ENCODE results near the gene CLPTM1L. TPM values are rescaled to one million over a fixed set of nuclear protein-coding genes. Genes with fewer than 3 reads are reported as not detected.

CLPTM1L gene
- total and polyA plus RNA-seq, 9 donors: 28.1 to 96.2 (median 49.0) TPM

DNA sequence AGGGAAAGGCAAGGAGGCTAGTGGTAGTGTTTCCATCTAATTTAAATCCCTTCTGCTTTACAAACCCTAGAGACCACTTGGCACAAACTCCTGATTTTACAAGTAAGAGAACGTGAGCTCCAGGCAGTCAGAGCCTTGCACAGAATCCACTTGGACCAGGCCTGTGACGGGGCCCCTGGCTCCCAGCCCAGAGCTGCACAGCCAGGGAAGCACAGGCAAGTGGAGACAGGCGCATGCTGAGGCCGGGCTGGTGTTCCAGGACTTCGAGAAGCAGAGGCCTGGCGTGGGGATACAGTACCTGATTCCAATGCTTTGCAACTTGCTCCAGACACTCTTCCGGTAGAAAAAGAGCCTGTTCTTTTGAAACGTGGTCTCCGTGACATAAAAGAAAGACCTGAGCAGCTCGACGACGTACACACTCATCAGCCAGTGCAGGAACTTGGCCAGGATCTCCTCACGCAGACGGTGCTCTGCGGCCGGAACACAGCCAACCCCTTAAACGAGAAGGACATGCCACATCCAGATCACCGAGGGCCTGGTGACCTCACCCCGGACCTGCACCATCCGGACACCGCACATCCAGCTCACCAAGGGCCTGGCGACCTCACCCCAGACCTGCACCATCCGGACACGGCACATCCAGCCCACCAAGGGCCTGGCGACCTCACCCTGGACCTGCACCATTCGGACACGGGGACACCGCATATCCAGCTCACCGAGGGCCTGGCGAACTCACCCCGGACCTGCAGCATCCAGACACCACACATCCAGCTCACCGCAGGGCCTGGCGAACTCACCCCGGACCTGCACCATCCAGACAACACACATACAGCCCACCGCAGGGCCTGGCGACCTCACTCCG lies 62.5 kb downstream of the CLPTM1L start:
- Histone ChIP-seq H3K27ac (no peak overlapping the region), H3K9me3 (no peaks in the 10 kb centered on the region), H3K4me1 (ENCODE audit: insufficient read depth) (no peaks in the 10 kb centered on the region), H3K36me3 (no peaks in the 10 kb centered on the region), H3K4me3 (no peak overlapping the region), H3K27me3 (no peaks in the 10 kb centered on the region)
- peak in 2 of 5 donors; percentile 10 to 17 for DNase-seq
- TF ChIP-seq, protein P1, sequence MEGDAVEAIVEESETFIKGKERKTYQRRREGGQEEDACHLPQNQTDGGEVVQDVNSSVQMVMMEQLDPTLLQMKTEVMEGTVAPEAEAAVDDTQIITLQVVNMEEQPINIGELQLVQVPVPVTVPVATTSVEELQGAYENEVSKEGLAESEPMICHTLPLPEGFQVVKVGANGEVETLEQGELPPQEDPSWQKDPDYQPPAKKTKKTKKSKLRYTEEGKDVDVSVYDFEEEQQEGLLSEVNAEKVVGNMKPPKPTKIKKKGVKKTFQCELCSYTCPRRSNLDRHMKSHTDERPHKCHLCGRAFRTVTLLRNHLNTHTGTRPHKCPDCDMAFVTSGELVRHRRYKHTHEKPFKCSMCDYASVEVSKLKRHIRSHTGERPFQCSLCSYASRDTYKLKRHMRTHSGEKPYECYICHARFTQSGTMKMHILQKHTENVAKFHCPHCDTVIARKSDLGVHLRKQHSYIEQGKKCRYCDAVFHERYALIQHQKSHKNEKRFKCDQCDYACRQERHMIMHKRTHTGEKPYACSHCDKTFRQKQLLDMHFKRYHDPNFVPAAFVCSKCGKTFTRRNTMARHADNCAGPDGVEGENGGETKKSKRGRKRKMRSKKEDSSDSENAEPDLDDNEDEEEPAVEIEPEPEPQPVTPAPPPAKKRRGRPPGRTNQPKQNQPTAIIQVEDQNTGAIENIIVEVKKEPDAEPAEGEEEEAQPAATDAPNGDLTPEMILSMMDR (IDR thresholded peaks at IDR 0.05): no peak
- TF ChIP-seq POLR2A (IDR thresholded peaks at IDR 0.05) (no peak), EP300 (IDR thresholded peaks at IDR 0.05) (no peak)
- intact Hi-C loops (cut with DNase I): no loop called here
- WGBS, 3 donors: 83 to 88% (median 86%) methylated on average over 37 of the region's 37 CpGs

DNA sequence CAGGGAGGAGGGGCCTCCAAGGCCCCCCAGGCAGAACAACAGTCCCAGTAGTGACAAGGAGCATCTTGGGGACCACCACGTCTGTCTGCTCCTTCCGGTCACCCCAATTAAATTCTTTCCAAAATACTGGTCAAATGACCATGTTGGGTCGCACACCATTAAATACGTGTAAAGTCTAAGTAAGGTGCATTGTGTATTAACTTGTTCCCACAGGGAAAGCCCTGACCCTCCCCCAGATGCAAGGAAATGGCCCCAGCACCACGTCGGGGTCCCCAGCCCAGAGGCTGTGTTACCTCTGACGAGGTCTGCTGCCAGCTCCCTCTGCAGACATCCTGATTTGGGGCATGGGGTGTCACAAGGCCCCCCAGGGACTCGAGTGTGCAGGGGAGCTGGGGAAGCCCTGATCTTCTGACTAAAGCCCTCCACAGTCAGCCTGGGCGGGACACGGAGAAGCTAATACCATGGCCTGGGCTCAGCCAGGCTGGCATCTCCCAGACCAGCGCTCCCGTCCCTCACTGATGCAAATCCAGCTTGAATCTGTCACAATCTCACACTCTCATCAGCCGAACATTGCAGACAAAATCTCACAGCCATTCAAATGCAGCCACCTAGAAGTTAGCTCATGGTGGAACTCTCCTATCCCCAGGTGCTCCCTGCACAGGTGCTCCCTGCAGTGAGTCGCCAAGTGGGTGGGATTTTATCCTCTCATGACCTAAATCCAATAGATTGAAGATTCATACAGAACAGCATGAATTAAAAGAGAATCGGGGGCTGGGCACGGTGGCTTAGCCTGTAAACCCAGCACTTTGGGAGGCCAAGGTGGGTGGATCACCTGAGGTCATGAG lies 63.6 kb downstream of the CLPTM1L start:
- Histone ChIP-seq H3K4me1 (ENCODE audit: insufficient read depth) (no peaks in the 10 kb centered on the region), H3K27me3 (no peaks in the 10 kb centered on the region), H3K4me3 (no peak overlapping the region), H3K27ac (no peak overlapping the region), H3K9me3 (no peaks in the 10 kb centered on the region), H3K36me3 (no peaks in the 10 kb centered on the region)
- intact Hi-C loops (cut with DNase I): no loop called here
- WGBS, 3 donors: 74 to 81% (median 77%) methylated on average over 16 of the region's 16 CpGs
- TF ChIP-seq EP300 (IDR thresholded peaks at IDR 0.05): no peak
- TF ChIP-seq POLR2A (IDR thresholded peaks at IDR 0.05): no peak
- TF ChIP-seq, protein P1 (IDR thresholded peaks at IDR 0.05): no peak
- DNase-seq: no peak

DNA sequence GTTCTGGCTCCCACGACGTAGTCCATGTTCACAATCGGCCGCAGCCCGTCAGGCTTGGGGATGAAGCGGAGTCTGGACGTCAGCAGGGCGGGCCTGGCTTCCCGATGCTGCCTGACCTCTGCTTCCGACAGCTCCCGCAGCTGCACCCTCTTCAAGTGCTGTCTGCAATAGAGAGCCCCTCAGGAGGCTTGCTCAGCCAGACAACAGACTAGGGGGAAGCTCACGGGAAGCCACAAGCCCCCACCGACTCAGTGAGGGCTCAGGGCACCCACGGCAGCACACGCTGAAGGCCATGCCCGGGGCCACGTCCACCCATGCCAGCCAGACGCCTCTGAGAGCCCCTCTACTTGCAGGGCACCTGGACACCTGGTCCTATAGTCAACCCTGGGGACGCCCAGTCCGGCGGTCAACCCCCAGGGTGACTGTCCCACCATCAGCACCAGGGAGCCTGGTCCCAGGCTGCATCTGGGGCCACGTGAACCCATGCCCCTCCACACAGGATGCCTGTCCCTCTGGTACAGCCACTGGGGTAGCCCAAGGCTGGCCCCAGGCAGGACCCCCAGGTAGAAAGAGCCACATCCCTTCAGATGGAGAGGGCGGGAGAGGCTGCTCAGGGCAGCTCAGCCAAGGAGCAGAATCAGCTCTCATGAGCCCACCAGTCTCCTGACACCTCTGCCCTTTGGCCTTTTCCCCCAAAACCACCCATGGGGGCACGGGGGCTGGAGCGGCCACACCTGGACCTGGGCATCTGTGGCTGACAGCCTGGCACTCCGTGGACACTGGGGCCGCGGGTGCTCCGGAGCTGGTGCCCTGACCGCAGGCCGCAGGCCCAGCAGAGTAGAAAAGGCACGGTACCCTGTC lies 64.5 kb downstream of the CLPTM1L start:
- Histone ChIP-seq H3K4me3 (no peak overlapping the region), H3K27ac (no peak overlapping the region), H3K4me1 (ENCODE audit: insufficient read depth) (no peaks in the 10 kb centered on the region), H3K9me3 (no peaks in the 10 kb centered on the region), H3K27me3 (no peaks in the 10 kb centered on the region), H3K36me3 (no peaks in the 10 kb centered on the region)
- 87 to 89% (median 87%) methylated on average over 25 to 32 of the region's 32 CpGs for WGBS, 3 donors
- TF ChIP-seq, protein P1 (IDR thresholded peaks at IDR 0.05): no peak
- TF ChIP-seq POLR2A (IDR thresholded peaks at IDR 0.05) (no peak), EP300 (IDR thresholded peaks at IDR 0.05) (no peak)
- DNase-seq: no peak
- intact Hi-C loops (cut with DNase I): no loop called here
